Measurements from ENCODE around the gene PHKG2.

GRCh38 chr16:30721606-30722005 lies 26.6 kb upstream of the PHKG2 start:
- TF ChIP-seq CTCF (IDR thresholded peaks at IDR 0.05) (no peak), POLR2A (IDR thresholded peaks at IDR 0.05) (no peak)

Data from uterus (tissue), 2 donors.